HepG2 (cell line): ENCODE data around the gene VPS25. TPM values are rescaled to one million over a fixed set of nuclear protein-coding genes. Genes with fewer than 3 reads are reported as not detected.

ENCODE experiments used
- HNF4G ChIP-seq, 2 experiments: sonication (generic) in 1 of 2; formaldehyde crosslinking in 1 of 2; IDR thresholded peaks; 2 replicates each; pipeline versions ENCODE4 v1.4.0 to v1.6.1; 2011 to 2020; ENCODE audit warnings: borderline replicate concordance in 2 of 2, low read depth in 2 of 2, mild to moderate bottlenecking in 2 of 2, low read length in 1 of 2, missing genetic modification reagents in 1 of 2, moderate library complexity in 1 of 2
- KDM5A ChIP-seq: fragments of 200-600 bp; sonication (generic); IDR thresholded peaks from 2 replicates; pipeline ENCODE4 v1.7.0; 2018; ENCODE audit warnings: antibody characterized with exemption, mild to moderate bottlenecking, low read length, borderline replicate concordance
- MYC ChIP-seq: sonication (generic); formaldehyde crosslinking; IDR thresholded peaks from 2 replicates; pipeline ENCODE4 v1.9.0; 2021; ENCODE audit warnings: missing genetic modification reagents, borderline replicate concordance
- RBM22 ChIP-seq: fragments of 200-400 bp; formaldehyde crosslinking; optimal IDR thresholded peaks from 2 replicates; pipeline ENCODE3; 2017; ENCODE audit warnings: mild to moderate bottlenecking, low read length, moderate library complexity
- REXO4 ChIP-seq: sonication (generic); formaldehyde crosslinking; IDR thresholded peaks from 2 replicates; pipeline ENCODE4 v1.8.0; 2022; ENCODE audit warnings: missing genetic modification reagents, mild to moderate bottlenecking, borderline replicate concordance
- SYNCRIP ChIP-seq: fragments of 200-400 bp; formaldehyde crosslinking; IDR thresholded peaks from 2 replicates; pipeline ENCODE4 v1.6.1; 2018; ENCODE audit warnings: mild to moderate bottlenecking, low read depth, low read length; ENCODE audit not compliant: insufficient read depth
- ZIK1 ChIP-seq: sonication (generic); formaldehyde crosslinking; IDR thresholded peaks from 2 replicates; pipeline ENCODE4 v1.5.0; 2020; ENCODE audit warnings: mild to moderate bottlenecking, low read depth, missing genetic modification reagents, borderline replicate concordance
- ZNF430 ChIP-seq: sonication (generic); formaldehyde crosslinking; IDR thresholded peaks from 2 replicates; pipeline ENCODE4 v1.9.0; 2021; ENCODE audit warnings: mild to moderate bottlenecking, missing genetic modification reagents
- ZNF501 ChIP-seq: sonication (generic); formaldehyde crosslinking; IDR thresholded peaks from 2 replicates; pipeline ENCODE4 v1.5.1; 2020; ENCODE audit warnings: mild to moderate bottlenecking, moderate library complexity, missing genetic modification reagents
- ZNF776 ChIP-seq: sonication (generic); formaldehyde crosslinking; IDR thresholded peaks from 2 replicates; pipeline ENCODE4 v1.4.0; 2020; ENCODE audit warnings: mild to moderate bottlenecking, missing genetic modification reagents
- polyA plus RNA-seq, 8 experiments: library from polyadenylated mRNA; depleted of rRNA in 3 of 8; stranded (reverse) in 7 of 8; unstranded in 1 of 8; fragments of >200 nt; fragmentation: Illumina TruSeq in 4 of 8; extraction: Trizol in 4 of 8; gene quantifications; 2 replicates each; pipeline versions ENCODE4 v1.2.1 to v1.2.3, GENCODE V29; 2011 to 2016; ENCODE audit warnings: low read depth in 4 of 8, missing spikeins in 1 of 8, mixed read lengths in 1 of 8; ENCODE audit not compliant: insufficient read depth in 1 of 8
- total RNA-seq, 5 experiments: library from RNA; depleted of rRNA; stranded (reverse); fragments of >200 nt; fragmentation: Illumina TruSeq; extraction: Trizol; gene quantifications; 2 replicates each; pipeline ENCODE4 v1.2.3, GENCODE V29; 2016; ENCODE audit warnings: low read depth in 1 of 5
- TF ChIP-seq, protein P1 (sequence below): sonication (generic); formaldehyde crosslinking; conservative IDR thresholded peaks from 2 replicates; pipeline ENCODE4 v1.8.0; 2022; ENCODE audit warnings: missing genetic modification reagents
- TF ChIP-seq, protein P2 (sequence below): sonication (generic); formaldehyde crosslinking; IDR thresholded peaks from 2 replicates; pipeline ENCODE4 v1.5.0; 2020; ENCODE audit warnings: missing genetic modification reagents, mild to moderate bottlenecking, borderline replicate concordance
- TF ChIP-seq, protein P3 (sequence below): IDR thresholded peaks from 2 replicates; pipeline ENCODE4 v1.6.1; 2018; ENCODE audit warnings: missing genetic modification reagents
- TF ChIP-seq, protein P4 (sequence below): sonication (generic); formaldehyde crosslinking; IDR thresholded peaks from 2 replicates; pipeline ENCODE4 v1.5.0; 2020; ENCODE audit warnings: missing genetic modification reagents
- TF ChIP-seq, protein P5 (sequence below): sonication (generic); formaldehyde crosslinking; IDR thresholded peaks from 2 replicates; pipeline ENCODE4 v1.4.0; 2020; ENCODE audit warnings: missing genetic modification reagents
- TF ChIP-seq, protein P6 (sequence below): sonication (generic); formaldehyde crosslinking; IDR thresholded peaks from 2 replicates; pipeline ENCODE4 v1.8.1; 2023; ENCODE audit warnings: missing genetic modification reagents, inconsistent platforms, borderline replicate concordance
- TF ChIP-seq, protein P7 (sequence below): sonication (generic); formaldehyde crosslinking; conservative IDR thresholded peaks from 2 replicates; pipeline ENCODE4 v1.8.1; 2023; ENCODE audit warnings: missing genetic modification reagents

VPS25 gene
- total and polyA plus RNA-seq, 2 of the 13 experiments (the other 11 are each of a cell fraction or from before 2014, with no cell fraction given): 161 to 249 TPM

DNA sequence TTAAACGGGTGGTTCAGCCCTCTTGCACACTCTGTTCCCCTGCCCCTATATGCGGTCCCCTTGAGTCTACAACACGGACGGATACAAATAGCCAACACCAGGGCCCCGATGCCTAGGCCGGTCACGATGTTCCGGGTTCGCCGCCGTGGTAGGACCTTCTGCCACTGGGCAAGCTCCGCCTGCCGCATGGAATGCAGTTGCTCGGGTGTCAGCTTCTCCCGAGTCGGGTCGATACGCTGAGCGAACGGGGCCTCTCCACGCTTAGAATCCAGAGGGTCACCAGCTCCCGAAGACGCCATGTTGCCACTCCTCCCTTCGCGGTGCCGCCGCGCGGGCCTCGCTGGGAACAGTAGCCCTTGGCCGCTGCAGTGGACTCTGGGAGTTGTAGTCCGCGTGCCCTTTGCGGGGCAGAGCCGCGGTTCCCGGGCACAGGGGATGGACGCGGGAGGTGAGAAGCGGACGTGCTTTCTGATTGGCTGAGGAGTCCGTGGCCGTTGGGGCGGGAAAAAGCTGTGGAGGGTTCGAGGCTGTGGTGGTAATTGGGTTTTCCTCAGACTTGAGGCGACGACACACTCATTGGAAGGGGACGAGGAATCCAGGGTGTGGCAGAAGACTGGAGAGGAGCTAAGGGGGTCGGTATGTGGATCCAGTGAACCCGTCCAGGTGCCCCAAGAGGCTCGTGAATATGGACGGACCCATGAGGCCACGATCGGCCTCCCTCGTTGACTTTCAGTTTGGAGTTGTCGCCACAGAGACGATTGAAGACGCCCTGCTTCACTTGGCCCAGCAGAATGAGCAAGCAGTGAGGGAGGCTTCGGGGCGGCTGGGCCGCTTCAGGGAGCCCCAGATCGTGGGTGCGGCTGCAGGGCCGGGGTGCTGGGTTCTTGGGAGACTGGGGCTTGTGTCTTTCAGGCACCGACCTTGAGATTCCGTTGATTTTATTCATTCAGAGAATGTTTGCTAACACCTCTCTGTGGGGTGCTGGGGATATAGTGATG lies 25.4 kb downstream of the VPS25 start, which contains the start of the genes CNTD1 and COA3 (continued):
- TF ChIP-seq, protein P1, sequence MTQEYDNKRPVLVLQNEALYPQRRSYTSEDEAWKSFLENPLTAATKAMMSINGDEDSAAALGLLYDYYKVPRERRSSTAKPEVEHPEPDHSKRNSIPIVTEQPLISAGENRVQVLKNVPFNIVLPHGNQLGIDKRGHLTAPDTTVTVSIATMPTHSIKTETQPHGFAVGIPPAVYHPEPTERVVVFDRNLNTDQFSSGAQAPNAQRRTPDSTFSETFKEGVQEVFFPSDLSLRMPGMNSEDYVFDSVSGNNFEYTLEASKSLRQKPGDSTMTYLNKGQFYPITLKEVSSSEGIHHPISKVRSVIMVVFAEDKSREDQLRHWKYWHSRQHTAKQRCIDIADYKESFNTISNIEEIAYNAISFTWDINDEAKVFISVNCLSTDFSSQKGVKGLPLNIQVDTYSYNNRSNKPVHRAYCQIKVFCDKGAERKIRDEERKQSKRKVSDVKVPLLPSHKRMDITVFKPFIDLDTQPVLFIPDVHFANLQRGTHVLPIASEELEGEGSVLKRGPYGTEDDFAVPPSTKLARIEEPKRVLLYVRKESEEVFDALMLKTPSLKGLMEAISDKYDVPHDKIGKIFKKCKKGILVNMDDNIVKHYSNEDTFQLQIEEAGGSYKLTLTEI (CRISPR knock-in tag): no peak
- TF ChIP-seq, protein P2, sequence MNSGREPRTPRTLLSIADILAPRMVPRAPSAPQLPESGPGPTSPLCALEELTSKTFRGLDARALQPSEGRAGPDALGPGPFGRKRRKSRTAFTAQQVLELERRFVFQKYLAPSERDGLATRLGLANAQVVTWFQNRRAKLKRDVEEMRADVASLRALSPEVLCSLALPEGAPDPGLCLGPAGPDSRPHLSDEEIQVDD (CRISPR knock-in tag): no peak
- TF ChIP-seq, protein P3, sequence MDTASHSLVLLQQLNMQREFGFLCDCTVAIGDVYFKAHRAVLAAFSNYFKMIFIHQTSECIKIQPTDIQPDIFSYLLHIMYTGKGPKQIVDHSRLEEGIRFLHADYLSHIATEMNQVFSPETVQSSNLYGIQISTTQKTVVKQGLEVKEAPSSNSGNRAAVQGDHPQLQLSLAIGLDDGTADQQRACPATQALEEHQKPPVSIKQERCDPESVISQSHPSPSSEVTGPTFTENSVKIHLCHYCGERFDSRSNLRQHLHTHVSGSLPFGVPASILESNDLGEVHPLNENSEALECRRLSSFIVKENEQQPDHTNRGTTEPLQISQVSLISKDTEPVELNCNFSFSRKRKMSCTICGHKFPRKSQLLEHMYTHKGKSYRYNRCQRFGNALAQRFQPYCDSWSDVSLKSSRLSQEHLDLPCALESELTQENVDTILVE (CRISPR knock-in tag): peak; percentile 87
- TF ChIP-seq SYNCRIP (no peak), ZNF776 (CRISPR knock-in tag) (peak; percentile 85; the same call in 1 of the 2 replicates), MYC (CRISPR knock-in tag) (peak; percentile 92), RBM22 (no peak), ZIK1 (CRISPR knock-in tag) (peak; percentile 90; the same call in 1 of the 2 replicates), HNF4G (IDR thresholded peaks at IDR 0.05; ENCODE audit: borderline replicate concordance, low read depth, low read length) (peak; percentile 28; the same call in 1 of the 2 replicates), HNF4G (CRISPR knock-in tag; IDR thresholded peaks at IDR 0.05; ENCODE audit: borderline replicate concordance, low read depth) (peak; percentile 80), KDM5A (peak; percentile 81; the same call in 1 of the 2 replicates), REXO4 (CRISPR knock-in tag) (0 out of 2 replicates have a peak, but pooled peaks have one; percentile 69), ZNF501 (CRISPR knock-in tag) (peak; percentile 89), ZNF430 (CRISPR knock-in tag) (peak; percentile 28; the same call in 1 of the 2 replicates)
- TF ChIP-seq, protein P4, sequence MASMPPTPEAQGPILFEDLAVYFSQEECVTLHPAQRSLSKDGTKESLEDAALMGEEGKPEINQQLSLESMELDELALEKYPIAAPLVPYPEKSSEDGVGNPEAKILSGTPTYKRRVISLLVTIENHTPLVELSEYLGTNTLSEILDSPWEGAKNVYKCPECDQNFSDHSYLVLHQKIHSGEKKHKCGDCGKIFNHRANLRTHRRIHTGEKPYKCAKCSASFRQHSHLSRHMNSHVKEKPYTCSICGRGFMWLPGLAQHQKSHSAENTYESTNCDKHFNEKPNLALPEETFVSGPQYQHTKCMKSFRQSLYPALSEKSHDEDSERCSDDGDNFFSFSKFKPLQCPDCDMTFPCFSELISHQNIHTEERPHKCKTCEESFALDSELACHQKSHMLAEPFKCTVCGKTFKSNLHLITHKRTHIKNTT (CRISPR knock-in tag): 0 out of 2 replicates have a peak, but pooled peaks have one; percentile 6
- TF ChIP-seq, protein P5, sequence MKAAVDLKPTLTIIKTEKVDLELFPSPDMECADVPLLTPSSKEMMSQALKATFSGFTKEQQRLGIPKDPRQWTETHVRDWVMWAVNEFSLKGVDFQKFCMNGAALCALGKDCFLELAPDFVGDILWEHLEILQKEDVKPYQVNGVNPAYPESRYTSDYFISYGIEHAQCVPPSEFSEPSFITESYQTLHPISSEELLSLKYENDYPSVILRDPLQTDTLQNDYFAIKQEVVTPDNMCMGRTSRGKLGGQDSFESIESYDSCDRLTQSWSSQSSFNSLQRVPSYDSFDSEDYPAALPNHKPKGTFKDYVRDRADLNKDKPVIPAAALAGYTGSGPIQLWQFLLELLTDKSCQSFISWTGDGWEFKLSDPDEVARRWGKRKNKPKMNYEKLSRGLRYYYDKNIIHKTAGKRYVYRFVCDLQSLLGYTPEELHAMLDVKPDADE (CRISPR knock-in tag): no peak
- TF ChIP-seq, protein P6, sequence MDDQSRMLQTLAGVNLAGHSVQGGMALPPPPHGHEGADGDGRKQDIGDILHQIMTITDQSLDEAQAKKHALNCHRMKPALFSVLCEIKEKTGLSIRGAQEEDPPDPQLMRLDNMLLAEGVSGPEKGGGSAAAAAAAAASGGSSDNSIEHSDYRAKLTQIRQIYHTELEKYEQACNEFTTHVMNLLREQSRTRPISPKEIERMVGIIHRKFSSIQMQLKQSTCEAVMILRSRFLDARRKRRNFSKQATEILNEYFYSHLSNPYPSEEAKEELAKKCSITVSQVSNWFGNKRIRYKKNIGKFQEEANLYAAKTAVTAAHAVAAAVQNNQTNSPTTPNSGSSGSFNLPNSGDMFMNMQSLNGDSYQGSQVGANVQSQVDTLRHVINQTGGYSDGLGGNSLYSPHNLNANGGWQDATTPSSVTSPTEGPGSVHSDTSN (CRISPR knock-in tag): no peak
- TF ChIP-seq, protein P7, sequence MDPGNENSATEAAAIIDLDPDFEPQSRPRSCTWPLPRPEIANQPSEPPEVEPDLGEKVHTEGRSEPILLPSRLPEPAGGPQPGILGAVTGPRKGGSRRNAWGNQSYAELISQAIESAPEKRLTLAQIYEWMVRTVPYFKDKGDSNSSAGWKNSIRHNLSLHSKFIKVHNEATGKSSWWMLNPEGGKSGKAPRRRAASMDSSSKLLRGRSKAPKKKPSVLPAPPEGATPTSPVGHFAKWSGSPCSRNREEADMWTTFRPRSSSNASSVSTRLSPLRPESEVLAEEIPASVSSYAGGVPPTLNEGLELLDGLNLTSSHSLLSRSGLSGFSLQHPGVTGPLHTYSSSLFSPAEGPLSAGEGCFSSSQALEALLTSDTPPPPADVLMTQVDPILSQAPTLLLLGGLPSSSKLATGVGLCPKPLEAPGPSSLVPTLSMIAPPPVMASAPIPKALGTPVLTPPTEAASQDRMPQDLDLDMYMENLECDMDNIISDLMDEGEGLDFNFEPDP: no peak
